Non-pigmented ciliary epithelial cell (primary cell): Measurements from ENCODE around the gene SEZ6L.

Source experiments
- DNase-seq: peaks from one replicate; pipeline ENCODE4 v3.0.0-alpha.2; 2010; ENCODE audit warnings: low read depth

Gene SEZ6L

GRCh38 chr22:26169315-26170111 is at the start of gene SEZ6L:
SEZ6L (plus strand) TSS chr22:26169462; CDS start chr22:26169670, 208 bp downstream.
- DNase-seq: no peak

DNA sequence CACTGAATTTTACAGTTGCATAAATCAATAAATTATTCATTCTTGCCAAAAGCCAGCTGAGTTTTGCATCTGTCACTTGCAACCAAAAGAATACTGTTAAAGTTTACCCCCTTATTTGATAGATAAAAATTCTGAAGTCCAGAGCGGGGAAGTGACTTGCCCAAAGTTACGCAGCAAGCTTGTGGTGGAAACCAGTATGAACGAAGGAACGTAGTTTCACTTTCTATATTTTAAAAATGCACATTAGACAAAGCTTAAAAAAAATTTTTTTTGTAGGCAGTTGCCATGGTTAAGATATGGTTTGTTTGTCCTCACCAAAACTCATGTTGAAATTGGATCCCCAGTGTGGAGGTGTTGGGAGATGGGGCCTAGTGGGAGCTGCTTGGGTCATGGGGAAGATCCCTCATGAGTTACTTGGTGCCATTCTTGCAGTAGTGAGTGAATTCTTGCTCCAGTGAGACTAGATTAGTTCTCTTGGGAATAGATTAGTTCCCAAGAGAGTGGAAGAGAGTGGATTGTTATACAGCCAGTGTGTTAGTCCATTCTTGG is 46.3 kb upstream of the SEZ6L start:
- no peak for DNase-seq

- no peak for DNase-seq
Measured at GRCh38 chr22:26124991-26125725, 44.1 kb upstream of the SEZ6L start.

DNA sequence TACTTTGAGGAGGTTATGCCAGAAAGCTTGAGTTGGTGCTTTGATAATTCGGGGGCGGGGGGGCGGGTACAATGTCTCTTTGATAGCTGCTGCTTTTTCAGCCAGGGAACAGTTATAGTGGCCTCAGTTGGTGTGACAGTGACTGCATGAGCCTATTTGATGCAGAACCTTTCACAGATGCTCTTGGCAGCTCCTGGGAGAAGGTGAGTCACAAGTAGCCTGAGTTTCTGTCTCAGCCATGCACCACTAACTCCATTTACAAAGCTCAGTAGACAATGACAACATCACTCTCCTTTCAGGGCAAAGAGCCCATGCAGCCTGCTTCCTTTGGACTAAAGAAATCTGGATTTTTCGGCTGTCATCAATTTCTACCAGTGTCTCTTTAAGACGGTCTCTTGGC is 42.1 kb upstream of the SEZ6L start:
- DNase-seq: no peak

GRCh38 chr22:26127556-26127955 is 41.7 kb upstream of the SEZ6L start:
- DNase-seq: no peak

DNA sequence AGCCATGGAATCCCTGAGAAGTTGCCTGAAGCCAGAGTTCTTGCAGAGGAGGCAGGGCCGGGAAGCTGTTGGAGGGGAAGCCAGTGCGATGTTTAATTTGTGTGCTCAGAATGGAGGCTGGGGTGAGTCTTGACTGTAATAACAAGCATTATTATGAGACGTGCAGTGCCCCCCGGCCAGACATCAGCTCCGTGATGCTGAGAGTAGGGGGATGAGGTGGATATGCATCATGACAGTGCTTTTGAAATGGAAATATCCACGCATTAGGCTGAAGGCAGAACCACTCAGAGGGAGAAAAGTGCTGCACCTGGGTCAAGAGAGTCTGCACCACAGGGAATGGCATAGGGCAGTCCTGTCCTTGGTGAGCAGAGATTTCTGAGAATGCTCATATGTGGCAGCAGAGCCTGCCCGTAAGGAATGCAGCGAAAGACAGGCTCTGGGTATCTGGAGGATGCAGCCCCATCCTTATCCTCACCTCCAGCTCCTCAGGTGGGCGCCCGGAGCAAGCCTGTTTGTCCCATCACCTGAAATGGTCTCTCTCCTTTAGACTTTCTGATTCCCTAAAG is 37.6 kb upstream of the SEZ6L start:
- DNase-seq: no peak

DNA sequence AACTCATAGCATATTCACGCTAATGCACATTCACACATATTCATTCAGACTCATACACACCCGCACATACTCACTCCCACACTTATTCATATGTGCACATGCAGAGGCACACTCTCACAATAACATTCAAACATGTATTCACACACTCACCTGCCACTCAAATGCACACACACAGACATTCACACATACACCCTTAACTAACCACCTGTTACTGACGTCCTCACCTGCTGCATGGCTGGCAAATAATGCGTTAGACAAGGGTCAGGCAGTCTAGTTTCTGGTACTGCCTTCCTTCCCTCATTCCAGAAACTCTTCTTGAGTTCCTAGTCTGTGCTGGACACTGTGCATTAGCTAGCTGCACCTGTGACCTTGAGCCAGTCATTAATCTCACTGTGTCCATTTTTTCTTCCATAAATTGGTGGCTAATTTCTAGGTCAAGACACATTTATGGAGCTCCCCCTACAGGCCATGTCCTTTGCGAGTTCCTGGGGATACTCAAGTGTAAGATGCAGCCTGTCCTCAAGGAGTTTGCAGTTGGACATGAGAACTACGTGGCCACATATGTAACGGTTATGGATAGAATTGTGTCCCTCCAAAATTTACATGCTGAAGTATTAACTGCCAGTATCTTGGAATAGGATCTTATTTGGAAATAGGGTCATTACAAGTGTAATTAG is 34.5 kb upstream of the SEZ6L start:
- DNase-seq: no peak

GRCh38 chr22:26135806-26136205 is 33.5 kb upstream of the SEZ6L start:
- no peak for DNase-seq

DNA sequence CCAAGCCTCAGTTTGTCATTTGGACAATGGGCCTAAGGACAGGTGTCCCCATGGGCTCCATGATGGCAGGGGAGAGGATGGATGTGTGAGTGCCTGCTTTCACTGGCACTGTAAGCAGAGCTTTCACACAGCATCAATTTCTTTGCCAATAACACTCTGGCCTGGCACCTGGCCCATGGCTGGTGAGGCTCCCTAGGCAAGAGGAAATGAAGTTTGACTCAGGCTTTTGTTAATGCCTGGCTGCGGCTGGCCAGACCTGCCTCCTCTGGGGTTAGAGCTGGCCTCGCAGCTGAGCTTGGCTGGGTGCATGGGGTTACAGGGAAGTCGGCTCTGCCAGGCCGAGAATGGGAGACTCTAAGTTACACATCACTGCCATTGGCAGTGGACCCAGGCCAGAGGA is 30.0 kb upstream of the SEZ6L start:
- DNase-seq: no peak

DNA sequence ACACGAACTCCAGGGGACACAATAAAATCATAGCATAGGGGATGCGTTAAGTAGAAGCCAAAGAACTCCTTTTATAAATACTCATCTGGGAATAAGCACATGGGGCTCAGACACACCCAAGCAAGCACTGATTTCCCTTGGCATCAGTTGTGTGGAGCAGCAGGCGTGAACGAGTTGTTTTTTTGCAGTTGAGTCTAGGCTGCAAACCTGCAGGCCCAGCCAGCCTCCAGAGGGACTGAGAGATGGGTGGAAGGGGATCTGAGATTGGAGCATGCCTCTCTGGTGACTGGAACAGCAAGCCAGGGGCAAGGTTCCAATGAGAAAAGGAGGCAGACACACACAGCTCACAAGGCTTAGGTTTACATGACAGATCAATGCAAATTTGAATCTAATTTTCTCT is 27.4 kb upstream of the SEZ6L start:
- no peak for DNase-seq

- DNase-seq: no peak
Measured at GRCh38 chr22:26143806-26144325, 25.4 kb upstream of the SEZ6L start.

DNA sequence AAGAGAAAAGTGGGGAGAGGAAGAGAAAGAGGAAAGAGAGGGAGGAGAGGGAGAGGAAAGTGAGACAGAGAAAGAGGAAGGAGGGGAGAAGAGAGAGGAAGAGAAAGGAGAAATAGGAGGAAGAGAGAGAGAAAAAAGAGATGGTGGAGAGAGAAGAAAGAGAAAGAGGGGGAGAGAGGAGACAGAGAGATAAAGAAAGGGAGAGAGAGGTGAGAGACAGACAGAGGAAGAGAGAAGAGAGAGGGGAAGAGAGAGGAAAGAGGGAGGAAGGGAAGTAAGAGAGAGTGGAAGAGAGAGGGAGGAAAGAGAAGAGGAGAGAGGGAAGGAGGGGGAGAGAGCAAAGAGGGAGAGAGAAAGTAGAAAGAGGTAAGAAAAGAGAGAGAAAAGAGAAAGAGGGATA is 9.4 kb upstream of the SEZ6L start:
- DNase-seq: no peak

DNA sequence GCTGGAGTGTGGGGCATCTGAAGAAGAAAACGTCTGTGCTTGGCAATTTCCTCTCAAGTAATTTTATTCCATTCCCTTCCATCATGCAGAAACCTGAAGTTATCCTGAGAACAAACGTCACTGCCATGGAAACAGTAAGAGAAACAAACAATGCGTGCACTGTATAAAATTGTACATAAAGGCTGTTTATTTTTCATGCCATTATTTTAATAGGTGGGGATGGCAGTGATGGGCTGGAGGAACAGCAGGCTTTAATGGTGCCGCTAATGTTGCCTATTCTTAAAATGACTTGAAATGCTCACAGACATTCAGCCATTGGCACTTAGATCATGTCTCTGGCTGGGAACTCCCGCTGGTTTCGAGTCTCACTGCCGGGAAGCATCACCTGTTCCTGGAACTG is 7.5 kb upstream of the SEZ6L start:
- DNase-seq: no peak

DNA sequence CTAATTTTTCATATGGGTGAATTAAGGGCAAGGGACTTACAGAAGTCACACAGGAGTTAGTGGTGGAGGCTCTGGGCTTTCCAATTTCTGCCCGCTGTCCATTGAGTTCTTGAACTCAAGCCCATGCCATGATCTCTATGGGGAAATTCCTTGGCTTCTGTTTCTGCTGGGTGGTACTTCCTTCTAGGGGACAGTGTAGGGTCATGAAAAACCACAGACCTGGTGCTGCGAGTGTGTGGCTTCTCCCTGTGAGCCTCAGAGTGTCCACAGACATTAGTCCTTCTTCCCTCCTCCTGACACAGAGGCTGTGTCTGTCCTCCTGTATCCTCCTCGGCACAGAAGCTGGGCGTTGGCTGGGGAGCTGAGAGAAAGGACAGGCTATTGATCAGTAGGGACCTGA is 6.3 kb upstream of the SEZ6L start:
- DNase-seq: no peak

DNA sequence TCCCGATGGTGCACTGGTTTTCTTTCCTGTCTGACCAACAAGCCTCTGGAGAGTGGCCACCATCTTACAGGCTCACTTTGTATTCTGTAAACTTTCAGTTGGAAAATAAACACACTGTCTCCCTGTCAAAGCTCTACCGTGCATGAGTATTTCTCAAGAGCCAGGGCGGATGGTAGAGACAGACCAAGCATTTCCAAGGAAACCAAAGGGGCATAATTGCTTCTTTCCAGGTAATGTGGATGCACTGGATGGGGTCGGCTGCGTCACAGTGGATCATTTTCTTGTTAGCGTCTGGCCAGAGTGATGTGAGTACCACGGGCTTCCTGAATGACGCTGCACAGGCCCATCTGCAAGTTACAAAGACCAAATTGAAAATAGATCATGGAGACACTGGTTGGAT is 5.1 kb upstream of the SEZ6L start:
- no peak for DNase-seq

DNA sequence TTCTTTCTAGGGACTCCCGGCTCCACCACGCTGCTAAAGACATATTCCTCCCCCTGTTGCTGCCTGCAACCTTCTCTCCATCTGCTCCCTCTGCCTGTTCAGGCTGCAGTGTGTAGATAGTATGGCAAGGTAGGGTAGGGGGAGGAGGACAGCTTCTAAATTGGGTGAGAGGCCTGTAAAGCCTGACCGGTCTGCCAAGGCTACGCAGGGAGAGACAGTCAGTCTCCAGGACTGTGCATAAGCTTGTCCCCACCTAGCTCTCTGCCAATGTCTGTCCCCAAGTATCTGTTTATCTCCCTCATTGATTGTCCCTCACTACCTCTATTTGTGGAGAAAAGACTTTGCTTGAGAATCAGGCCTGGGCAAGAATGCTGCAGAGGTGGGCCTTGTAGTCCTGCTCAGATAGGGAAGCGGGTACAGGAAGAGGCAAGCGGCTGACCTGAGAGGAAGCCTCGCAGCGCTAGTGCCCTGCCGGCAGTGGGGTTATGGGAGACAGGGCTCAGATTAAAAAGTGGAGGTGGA is 871 bp upstream of the SEZ6L start:
- no peak for DNase-seq

DNA sequence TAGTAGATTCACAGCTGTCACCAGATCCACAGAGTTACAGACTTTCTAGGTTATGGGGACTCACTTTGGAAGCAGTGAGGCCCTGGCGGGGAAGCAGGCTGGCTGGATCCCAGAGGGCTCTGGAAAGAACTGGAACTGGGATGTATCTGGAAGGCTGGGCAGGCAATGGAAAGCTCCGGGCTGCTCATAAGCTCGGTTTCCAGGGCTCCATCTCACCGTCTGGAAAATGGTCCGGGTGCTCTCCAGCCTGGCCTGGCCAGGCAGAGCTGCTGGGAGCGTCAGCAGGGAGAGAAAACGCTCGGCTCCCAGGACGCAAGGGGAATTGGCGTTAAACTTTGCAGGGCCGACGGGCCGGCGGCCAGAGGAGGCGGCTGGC is 335 bp upstream of the SEZ6L start:
- no peak for DNase-seq

GRCh38 chr22:26170112-26170492 is 840 bp downstream of the SEZ6L start:
- no peak for DNase-seq

GRCh38 chr22:26170795-26171580 is 1.7 kb downstream of the SEZ6L start:
- DNase-seq: no peak

GRCh38 chr22:26172389-26172990 is 3.2 kb downstream of the SEZ6L start:
- peak; percentile 1 for DNase-seq

DNA sequence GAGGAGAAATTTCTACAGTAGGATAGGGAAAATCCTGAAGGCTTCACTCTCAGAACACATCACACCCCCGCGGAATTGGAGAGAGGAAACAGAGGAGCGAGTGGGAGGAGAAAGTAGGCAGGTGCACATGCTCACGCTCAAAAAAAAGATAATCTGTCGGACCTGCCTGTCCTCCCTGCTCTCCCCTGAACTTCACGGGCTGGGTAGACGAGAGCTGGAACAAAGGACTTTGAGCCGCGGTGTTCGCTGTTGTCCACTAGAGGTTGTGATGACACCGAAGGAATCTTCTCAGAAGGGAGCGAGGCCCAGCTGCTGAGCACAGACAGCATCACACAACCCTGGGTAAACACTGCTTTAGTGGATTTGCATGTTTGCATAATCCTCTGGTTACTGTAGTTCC is 5.0 kb downstream of the SEZ6L start:
- DNase-seq: no peak
